OCI-LY1 (cell line): ENCODE measurements around the gene EMX1.

ENCODE experiments used
- H2AFZ ChIP-seq: fragments of 200-600 bp; sonication (generic), shearing (Covaris generic); 2 replicates; pipeline ENCODE4 v1.6.0; 2014; ENCODE audit warnings: antibody characterized with exemption, mild to moderate bottlenecking, low read length
- H3F3A ChIP-seq: fragments of 200-600 bp; sonication (generic), shearing (Covaris generic); 2 replicates; pipeline ENCODE4 v1.6.0; 2014; ENCODE audit warnings: mild to moderate bottlenecking, antibody characterized with exemption, low read length, moderate library complexity; ENCODE audit not compliant: insufficient read depth
- H3K27ac ChIP-seq: fragments of 200-600 bp; sonication (generic); 2 replicates; pipeline ENCODE4 v1.5.1; 2014; ENCODE audit warnings: low read length, mixed run types, mild to moderate bottlenecking, low read depth; ENCODE audit not compliant: poor library complexity, severe bottlenecking
- H3K27me3 ChIP-seq: fragments of 200-600 bp; sonication (generic); 2 replicates; pipeline ENCODE4 v1.6.0; 2014; ENCODE audit warnings: antibody characterized with exemption, mild to moderate bottlenecking, low read length, moderate library complexity; ENCODE audit not compliant: insufficient read depth
- H3K36me3 ChIP-seq: fragments of 200-600 bp; sonication (generic); 2 replicates; pipeline ENCODE4 v1.6.1; 2014; ENCODE audit warnings: mild to moderate bottlenecking, antibody characterized with exemption, low read length, moderate library complexity, mixed read lengths; ENCODE audit not compliant: insufficient read depth
- H3K4me1 ChIP-seq: fragments of 200-600 bp; sonication (generic); 2 replicates; pipeline ENCODE4 v1.5.1; 2014; ENCODE audit warnings: mild to moderate bottlenecking, low read length, moderate library complexity; ENCODE audit not compliant: insufficient read depth, severe bottlenecking
- H3K4me2 ChIP-seq: fragments of 200-600 bp; sonication (generic), shearing (Covaris generic); 2 replicates; pipeline ENCODE4 v1.6.1; 2014; ENCODE audit warnings: low read length
- H3K4me3 ChIP-seq: fragments of 200-600 bp; sonication (generic); 2 replicates; pipeline ENCODE4 v1.5.1; 2014; ENCODE audit warnings: low read length, low read depth, mild to moderate bottlenecking, mixed read lengths; ENCODE audit not compliant: poor library complexity, severe bottlenecking
- H3K79me2 ChIP-seq: fragments of 200-600 bp; shearing (Covaris generic); 2 replicates; pipeline ENCODE4 v1.6.1; 2016; ENCODE audit warnings: mixed run types, low read length, mixed read lengths; ENCODE audit not compliant: insufficient read depth
- H3K9ac ChIP-seq: fragments of 200-600 bp; sonication (generic), shearing (Covaris generic); 2 replicates; pipeline ENCODE4 v1.6.1; 2014; ENCODE audit warnings: mild to moderate bottlenecking, low read length, mixed read lengths
- H3K9me2 ChIP-seq: fragments of 200-600 bp; sonication (generic), shearing (Covaris generic); 2 replicates; pipeline ENCODE4 v1.6.1; 2014; ENCODE audit warnings: low read depth, mild to moderate bottlenecking, low read length, mixed read lengths
- H3K9me3 ChIP-seq: fragments of 200-600 bp; shearing (Covaris generic); 2 replicates; pipeline ENCODE4 v1.6.1; 2014; ENCODE audit warnings: low read length, mixed read lengths
- H4K20me1 ChIP-seq: fragments of 200-600 bp; sonication (generic), shearing (Covaris generic); 2 replicates; pipeline ENCODE4 v1.6.0; 2016; ENCODE audit warnings: mild to moderate bottlenecking, low read length; ENCODE audit not compliant: insufficient read depth
- CTCF ChIP-seq: fragments of 200-600 bp; sonication (generic), shearing (Covaris generic); IDR thresholded peaks from 2 replicates; pipeline ENCODE4 v1.5.1; 2017; ENCODE audit warnings: mild to moderate bottlenecking, antibody characterized with exemption, low read length, moderate library complexity, mixed read lengths
- EZH2 ChIP-seq: fragments of 200-600 bp; sonication (generic), shearing (Covaris generic); IDR thresholded peaks from 2 replicates; pipeline ENCODE4 v1.8.0; 2017; ENCODE audit warnings: borderline replicate concordance, mixed run types, mild to moderate bottlenecking, antibody characterized with exemption, low read length, moderate library complexity, mixed read lengths

EMX1 gene

GRCh38 chr2:72943540-72944395, 26.4 kb downstream of the EMX1 start:
- H4K20me1 ChIP-seq, result no peaks in the 10 kb centered on the region

GRCh38 chr2:72944804-72945449, 27.6 kb downstream of the EMX1 start:
- Histone ChIP-seq H4K20me1 (no peaks in the 10 kb centered on the region), H2AFZ (no peak overlapping the region), H3K4me2 (no peak overlapping the region), H3K9ac (no peak overlapping the region), H3F3A (no peaks in the 10 kb centered on the region), H3K4me1 (no peaks in the 10 kb centered on the region), H3K27ac (no peak overlapping the region), H3K27me3 (no peaks in the 10 kb centered on the region), H3K9me2 (no peaks in the 10 kb centered on the region), H3K4me3 (no peak overlapping the region), H3K79me2 (no peaks in the 10 kb centered on the region), H3K9me3 (no peaks in the 10 kb centered on the region), H3K36me3 (no peaks in the 10 kb centered on the region)
- no peak for TF ChIP-seq CTCF

More at GRCh38 chr2:72943540-72944395, 26.4 kb downstream of the EMX1 start:
- Histone ChIP-seq H3F3A (no peaks in the 10 kb centered on the region), H3K36me3 (no peaks in the 10 kb centered on the region), H3K4me1 (no peaks in the 10 kb centered on the region), H3K9me2 (no peaks in the 10 kb centered on the region), H2AFZ (no peak overlapping the region), H3K27ac (no peak overlapping the region), H3K9ac (no peak overlapping the region), H3K4me2 (no peak overlapping the region), H3K79me2 (no peaks in the 10 kb centered on the region), H3K9me3 (no peaks in the 10 kb centered on the region), H3K4me3 (no peak overlapping the region), H3K27me3 (no peaks in the 10 kb centered on the region)
- no peak for TF ChIP-seq CTCF

DNA sequence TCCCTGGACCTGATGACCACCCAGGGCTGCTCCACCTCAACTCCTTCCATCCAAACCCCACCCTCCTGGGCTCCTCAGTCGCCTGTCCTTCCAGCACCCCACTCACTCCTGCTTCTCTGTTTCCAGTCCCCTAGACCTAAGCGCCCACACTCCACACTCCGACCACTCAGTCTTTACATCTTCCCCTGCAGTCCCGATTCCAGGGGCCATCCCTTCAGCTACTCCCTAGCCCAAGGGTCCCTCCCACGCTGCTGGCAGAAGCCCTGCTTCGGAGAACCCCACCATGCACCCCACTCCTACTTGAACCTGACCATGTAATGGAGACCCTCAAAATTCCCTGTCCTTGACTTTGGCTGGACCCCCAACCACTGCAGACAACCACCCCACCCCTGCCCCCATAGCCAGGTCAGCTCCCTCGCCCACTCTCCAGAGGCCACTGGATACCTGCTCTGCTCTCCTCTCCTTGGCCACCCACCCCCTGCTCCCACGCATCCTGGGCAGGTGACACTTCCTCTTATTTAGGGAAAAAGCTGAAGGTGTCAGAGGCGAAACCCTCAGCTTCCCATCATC, 28.2 kb downstream of the EMX1 start:
- no peaks in the 10 kb centered on the region for H3K36me3 ChIP-seq
- H3K79me2 ChIP-seq, result no peaks in the 10 kb centered on the region
- H2AFZ ChIP-seq, result no peak overlapping the region
- no peaks in the 10 kb centered on the region for H3K9me2 ChIP-seq
- no peaks in the 10 kb centered on the region for H3K9me3 ChIP-seq
- H3K9ac ChIP-seq, result no peak overlapping the region
- TF ChIP-seq CTCF, result no peak
- no peak for TF ChIP-seq EZH2
- no peaks in the 10 kb centered on the region for H3F3A ChIP-seq
- H3K4me2 ChIP-seq, result no peak overlapping the region
- no peaks in the 10 kb centered on the region for H4K20me1 ChIP-seq
- no peak overlapping the region for H3K4me3 ChIP-seq
- no peak overlapping the region for H3K27ac ChIP-seq
- no peaks in the 10 kb centered on the region for H3K4me1 ChIP-seq
- no peaks in the 10 kb centered on the region for H3K27me3 ChIP-seq
